SH-SY5Y (cell line): ENCODE data around the gene DCLK1.

ENCODE experiments used
- GATA2 ChIP-seq: IDR thresholded peaks from 2 replicates; pipeline ENCODE4 v1.6.1; 2011; ENCODE audit warnings: mild to moderate bottlenecking, low read depth, low read length
- GATA3 ChIP-seq: IDR thresholded peaks from 2 replicates; pipeline ENCODE4 v1.6.1; 2011; ENCODE audit warnings: low read depth, mild to moderate bottlenecking, low read length, moderate library complexity

DNA sequence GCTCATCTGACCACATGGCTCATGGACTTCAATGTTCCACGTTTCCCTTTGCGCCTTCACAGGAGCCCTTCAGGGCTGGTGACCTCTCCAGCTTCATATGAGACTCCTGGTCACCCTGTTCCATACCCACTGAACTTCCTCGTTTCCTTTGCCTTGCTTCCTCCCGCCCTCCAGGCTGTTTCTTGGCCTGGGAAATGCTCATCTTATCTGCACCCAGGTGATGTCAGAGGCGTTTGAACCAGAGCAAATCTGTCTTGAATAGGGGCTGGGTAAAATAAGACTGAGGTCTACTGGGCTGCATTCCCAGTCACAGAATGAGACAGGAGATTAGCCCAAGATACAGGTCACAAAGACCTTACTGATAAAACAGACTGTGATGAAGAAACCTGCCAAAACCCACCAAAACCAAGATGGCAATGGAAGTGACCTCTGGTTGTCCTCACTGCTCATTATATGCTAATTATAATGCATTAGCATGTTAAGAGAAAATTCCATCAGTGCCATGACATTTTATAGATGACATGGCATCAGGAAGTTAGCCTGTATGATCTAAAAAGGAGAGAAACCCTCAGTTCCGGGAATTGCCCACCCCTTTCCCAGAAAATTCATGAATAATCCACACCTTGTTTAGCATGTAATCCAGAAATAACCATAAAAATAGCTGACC, 102.7 kb downstream of the DCLK1 start:
- TF ChIP-seq GATA2 (no peak), GATA3 (no peak)
